H1 (cell line): ENCODE results near the gene PLCB4. TPM values are rescaled to one million over a fixed set of nuclear protein-coding genes. Genes with fewer than 3 reads are reported as not detected.

Experiments used
- CTCF ChIA-PET: fragments of 300-600 bp; sonication (Branson Sonifier 250); formaldehyde crosslinking; loops from one replicate; lab custom pipeline; 2021; ENCODE audit not compliant: partially characterized antibody; lab: Charles Lee
- POLR2A ChIA-PET: fragments of 300-600 bp; sonication (Branson Sonifier 250); formaldehyde crosslinking; loops from one replicate; lab custom pipeline; 2021; ENCODE audit warnings: inconsistent platforms; ENCODE audit not compliant: partially characterized antibody; lab: Charles Lee
- DNase-seq, 2 experiments: peaks; one replicate each; pipeline versions ENCODE4 v3.0.0 to v3.0.0-alpha.2; 2010 to 2022; ENCODE audit warnings: low spot score in 2 of 2, low read depth in 1 of 2, mixed read lengths in 1 of 2
- FAIRE-seq: peaks from 2 replicates; lab custom pipeline; 2011; peaks lifted over from hg19 to GRCh38; lab: Jason Lieb, UNC
- H2AFZ ChIP-seq: 2 replicates; pipeline ENCODE4 v1.8.1; 2012; ENCODE audit warnings: low read length, inconsistent platforms
- H2AK5ac ChIP-seq: 2 replicates; pipeline ENCODE4 v1.6.1; 2013; ENCODE audit warnings: low read depth, low read length
- H2BK120ac ChIP-seq: replicated peaks from 2 replicates; pipeline ENCODE3; 2013; ENCODE audit warnings: low read depth, low read length, inconsistent platforms
- H2BK12ac ChIP-seq: 2 replicates; pipeline ENCODE4 v1.6.1; 2013; ENCODE audit warnings: low read depth, low read length
- H2BK15ac ChIP-seq: 2 replicates; pipeline ENCODE4 v1.6.1; 2013; ENCODE audit warnings: low read length
- H2BK20ac ChIP-seq: 2 replicates; pipeline ENCODE4 v1.6.1; 2013; ENCODE audit warnings: low read length
- H2BK5ac ChIP-seq: 2 replicates; pipeline ENCODE4 v1.6.1; 2013; ENCODE audit warnings: low read depth, low read length
- H3K14ac ChIP-seq: 2 replicates; pipeline ENCODE4 v1.6.1; 2013; ENCODE audit warnings: inconsistent platforms; ENCODE audit not compliant: insufficient read length
- H3K18ac ChIP-seq: 2 replicates; pipeline ENCODE4 v1.6.1; 2013; ENCODE audit warnings: low read length; ENCODE audit errors: extremely low read depth
- H3K23ac ChIP-seq: 2 replicates; pipeline ENCODE4 v1.6.1; 2013; ENCODE audit warnings: inconsistent platforms; ENCODE audit not compliant: insufficient read length
- H3K23me2 ChIP-seq: 2 replicates; pipeline ENCODE4 v1.6.1; 2013; ENCODE audit warnings: low read depth, low read length
- H3K27ac ChIP-seq: 2 replicates; pipeline ENCODE4 v1.6.1; 2011; ENCODE audit warnings: low read depth, low read length, inconsistent platforms
- H3K27me3 ChIP-seq, 4 experiments: replicated peaks in 1 of 4; 1 replicate in 1 of 4; 2 replicates in 3 of 4; pipeline versions ENCODE4 v1.6.1 to v1.8.1; 2011 to 2013; ENCODE audit warnings: low read length in 3 of 4, mild to moderate bottlenecking in 3 of 4, inconsistent platforms in 2 of 4, mixed read lengths in 2 of 4, moderate library complexity in 1 of 4; ENCODE audit not compliant: control insufficient read depth in 3 of 4, insufficient read depth in 3 of 4; ENCODE audit errors: extremely low read depth in 1 of 4
- H3K36me3 ChIP-seq, 4 experiments: 2 replicates each; pipeline versions ENCODE4 v1.6.1 to v1.8.1; 2011 to 2013; ENCODE audit warnings: mild to moderate bottlenecking in 4 of 4, low read length in 3 of 4, moderate library complexity in 2 of 4, control low read depth in 1 of 4, inconsistent platforms in 1 of 4; ENCODE audit not compliant: insufficient read depth in 4 of 4, control insufficient read depth in 2 of 4
- H3K4ac ChIP-seq: replicated peaks from 2 replicates; pipeline ENCODE3; 2013; ENCODE audit warnings: low read length, low read depth, mixed read lengths, inconsistent platforms; ENCODE audit not compliant: insufficient read length
- H3K4me1 ChIP-seq, 4 experiments: replicated peaks in 1 of 4; 1 replicate in 1 of 4; 2 replicates in 3 of 4; pipeline versions ENCODE4 v1.6.1 to v1.8.1; 2011 to 2013; ENCODE audit warnings: low read length in 3 of 4, inconsistent platforms in 2 of 4, mixed read lengths in 1 of 4; ENCODE audit not compliant: insufficient read depth in 4 of 4, control insufficient read depth in 3 of 4
- H3K4me2 ChIP-seq, 2 experiments: 2 replicates each; pipeline versions ENCODE4 v1.6.1 to v1.8.1; 2011 to 2013; ENCODE audit warnings: low read depth in 2 of 2, low read length in 2 of 2, control low read depth in 1 of 2, inconsistent platforms in 1 of 2, mild to moderate bottlenecking in 1 of 2; ENCODE audit not compliant: insufficient read depth in 1 of 2
- H3K4me3 ChIP-seq, 4 experiments: fragments of 200-600, 300-600 bp in 1 of 4; sonication (generic), shearing (Covaris generic), sonication (Bioruptor Twin) in 1 of 4; 2 replicates each; pipeline versions ENCODE4 v1.5.1 to v1.8.1; 2011 to 2016; ENCODE audit warnings: low read length in 4 of 4, low read depth in 3 of 4, control low read depth in 2 of 4, inconsistent platforms in 2 of 4, mild to moderate bottlenecking in 2 of 4, mixed read lengths in 1 of 4, moderate library complexity in 1 of 4; ENCODE audit not compliant: insufficient read depth in 2 of 4; ENCODE audit errors: extremely low read depth in 1 of 4
- H3K56ac ChIP-seq: replicated peaks from 2 replicates; pipeline ENCODE3; 2013; ENCODE audit warnings: low read depth, mild to moderate bottlenecking, mixed read lengths, low read length, inconsistent platforms; ENCODE audit not compliant: insufficient read length
- H3K79me1 ChIP-seq: 2 replicates; pipeline ENCODE4 v1.6.1; 2013; ENCODE audit warnings: low read depth, low read length, control low read depth
- H3K79me2 ChIP-seq, 2 experiments: 2 replicates each; pipeline versions ENCODE4 v1.6.1 to v1.8.1; 2012 to 2013; ENCODE audit warnings: low read length in 2 of 2, mild to moderate bottlenecking in 2 of 2, inconsistent platforms in 1 of 2; ENCODE audit not compliant: insufficient read depth in 2 of 2, control insufficient read depth in 1 of 2
- H3K9ac ChIP-seq, 4 experiments: replicated peaks in 1 of 4; 1 replicate in 1 of 4; 2 replicates in 3 of 4; pipeline versions ENCODE4 v1.6.1 to v1.8.1; 2011 to 2013; ENCODE audit warnings: low read depth in 3 of 4, low read length in 3 of 4, control low read depth in 2 of 4, mild to moderate bottlenecking in 2 of 4, moderate library complexity in 2 of 4, inconsistent platforms in 1 of 4; ENCODE audit errors: extremely low read depth in 1 of 4
- H3K9me3 ChIP-seq, 2 experiments: 2 replicates each; pipeline versions ENCODE4 v1.6.1 to v1.8.1; 2012 to 2013; ENCODE audit warnings: mild to moderate bottlenecking in 2 of 2, moderate library complexity in 2 of 2, control low read depth in 1 of 2, inconsistent platforms in 1 of 2, low read depth in 1 of 2, low read length in 1 of 2, mixed read lengths in 1 of 2; ENCODE audit not compliant: insufficient read depth in 2 of 2
- H4K20me1 ChIP-seq, 2 experiments: replicated peaks in 1 of 2; 2 replicates each; pipeline versions ENCODE3 to v1.8.1; 2011 to 2013; ENCODE audit warnings: inconsistent platforms in 2 of 2, low read length in 2 of 2, mild to moderate bottlenecking in 1 of 2; ENCODE audit not compliant: insufficient read depth in 2 of 2, control insufficient read depth in 1 of 2
- H4K5ac ChIP-seq: 2 replicates; pipeline ENCODE4 v1.6.1; 2013; ENCODE audit warnings: low read length, low read depth, mixed read lengths, inconsistent platforms; ENCODE audit not compliant: insufficient read length
- H4K8ac ChIP-seq: 2 replicates; pipeline ENCODE4 v1.8.0; 2013; ENCODE audit warnings: mild to moderate bottlenecking, moderate library complexity, low read length, inconsistent platforms; ENCODE audit not compliant: insufficient read depth; ENCODE audit errors: extremely low read depth
- H4K91ac ChIP-seq: replicated peaks from 2 replicates; pipeline ENCODE3; 2013; ENCODE audit warnings: low read length, mixed read lengths, inconsistent platforms; ENCODE audit not compliant: insufficient read length
- CBX5 ChIP-seq: fragments of 300-800, 300-1000 bp; sonication (generic); IDR thresholded peaks from 2 replicates; pipeline ENCODE4 v1.7.1; 2016; ENCODE audit warnings: antibody characterized with exemption, low read length, low read depth
- NANOG ChIP-seq: IDR thresholded peaks from 2 replicates; pipeline ENCODE4 v1.6.1; 2011; ENCODE audit warnings: low read length, low read depth, mild to moderate bottlenecking, inconsistent platforms; ENCODE audit not compliant: insufficient read depth, poor library complexity, severe bottlenecking
- PHF8 ChIP-seq: fragments of 200-600 bp; sonication (generic); conservative IDR thresholded peaks from 2 replicates; pipeline ENCODE4 v1.7.1; 2012; ENCODE audit warnings: low read depth, mild to moderate bottlenecking, inconsistent platforms, low read length, moderate library complexity
- WGBS, 2 experiments: shearing (Covaris generic) in 1 of 2; methylation state at CpG; one replicate each; pipeline versions ENCODE4 v1.1.6 to v1.1.7; 2013 to 2015; ENCODE audit warnings: low lambda C conversion rate in 2 of 2, mixed read lengths in 2 of 2, inconsistent platforms in 1 of 2, low coverage in 1 of 2, missing lambda C conversion rate in 1 of 2; ENCODE audit not compliant: insufficient replicate concordance in 2 of 2, insufficient coverage in 1 of 2, insufficient read length in 1 of 2; ENCODE audit errors: extremely low coverage in 1 of 2, missing lambda C conversion rate in 1 of 2; 5-methylcytosine and 5-hydroxymethylcytosine counted together
- polyA plus RNA-seq, 7 experiments: library from polyadenylated mRNA; depleted of rRNA in 3 of 7; stranded (reverse) in 5 of 7; unstranded in 2 of 7; fragments of >200 nt in 5 of 7; fragments of 200-250 nt in 2 of 7; gene quantifications; 1 replicate in 5 of 7; 2 replicates in 1 of 7; 4 replicates in 1 of 7; pipeline versions ENCODE4 v1.2.1 to v1.2.3, GENCODE V29; 2011 to 2013; ENCODE audit warnings: missing spikeins in 2 of 7, mixed read lengths in 2 of 7
- total RNA-seq: library from RNA; stranded (reverse); fragmentation: NEBNext Ultra II Directional; extraction: Animal tissue kit (Norgen Biotek cat#: 25700); gene quantifications from 2 replicates; pipeline ENCODE4 v1.2.1, GENCODE V29; 2021
- TF ChIP-seq, protein P1 (sequence below): IDR thresholded peaks from 2 replicates; pipeline ENCODE4 v1.6.1; 2012; ENCODE audit warnings: inconsistent platforms

The PLCB4 gene
- total and polyA plus RNA-seq, 2 of the 8 experiments (the other 6 are each of a cell fraction or from before 2014, with no cell fraction given), result 3.2 to 14.1 TPM

DNA sequence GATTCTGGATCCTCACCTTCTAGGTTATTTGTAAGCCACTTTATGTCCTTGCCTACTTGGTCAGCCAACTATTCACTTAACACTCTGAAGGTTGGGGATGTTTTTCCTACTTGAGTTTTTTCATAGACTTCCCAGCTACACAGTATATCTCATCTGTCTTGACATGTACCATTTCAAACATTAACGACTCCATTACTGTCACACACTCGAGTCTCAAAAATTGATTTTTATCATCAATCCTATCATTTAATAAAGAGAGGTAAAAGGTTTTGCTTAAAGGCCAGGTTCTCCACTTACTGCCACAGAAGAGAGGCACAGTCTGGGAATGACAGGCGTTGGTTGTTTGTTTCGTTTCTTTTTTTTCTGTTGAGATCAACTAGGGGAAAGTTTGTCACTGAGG is 407.3 kb downstream of the PLCB4 start:
- Histone ChIP-seq H4K5ac (no peak overlapping the region), H4K91ac (no peak overlapping the region), H3K4me3 (no peak overlapping the region), H3K4me1 (no peaks in the 10 kb centered on the region), H3K23me2 (no peaks in the 10 kb centered on the region), H3K4ac (no peak overlapping the region), H2AK5ac (no peak overlapping the region), H3K36me3 (no peaks in the 10 kb centered on the region), H3K79me2 (no peaks in the 10 kb centered on the region), H2BK120ac (no peak overlapping the region), H3K18ac (no peak overlapping the region)
- 81% methylated on average over 4 of the region's 4 CpGs; no CpG with 5 or more reads in 1 of the 2 experiments for WGBS, 2 experiments
- POLR2A ChIA-PET, result no interaction called here
- no peak for TF ChIP-seq NANOG
- TF ChIP-seq, protein P1, sequence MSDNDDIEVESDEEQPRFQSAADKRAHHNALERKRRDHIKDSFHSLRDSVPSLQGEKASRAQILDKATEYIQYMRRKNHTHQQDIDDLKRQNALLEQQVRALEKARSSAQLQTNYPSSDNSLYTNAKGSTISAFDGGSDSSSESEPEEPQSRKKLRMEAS, result no peak
- TF ChIP-seq CBX5, result no peak
- TF ChIP-seq PHF8, result no peak
- TF ChIP-seq, all 59 proteins: peak for 0
- H2BK12ac ChIP-seq, result no peak overlapping the region
- no peaks in the 10 kb centered on the region for H3K27me3 ChIP-seq
- DNase-seq (no peak), FAIRE-seq (no peak)
- no peak overlapping the region for H2BK20ac ChIP-seq
- no peak overlapping the region for H2BK15ac ChIP-seq
- H3K9ac ChIP-seq, result no peak overlapping the region
- no peaks in the 10 kb centered on the region for H4K20me1 ChIP-seq
- no peaks in the 10 kb centered on the region for H3K9me3 ChIP-seq
- no peak overlapping the region for H3K27ac ChIP-seq
- H4K8ac ChIP-seq, result no peak overlapping the region
- no peak overlapping the region for H3K56ac ChIP-seq
- CTCF ChIA-PET, result interaction anchor here (0.6 to 3.9 kb wide), 7 partner anchors 8 to 409 kb away, joined by 3 to 24 read pairs (median 5); no protein-coding TSS in a partner anchor
- no peak overlapping the region for H3K14ac ChIP-seq
- H2BK5ac ChIP-seq, result no peak overlapping the region
- H3K79me1 ChIP-seq, result no peaks in the 10 kb centered on the region
- no peak overlapping the region for H3K23ac ChIP-seq
- H2AFZ ChIP-seq, result no peak overlapping the region
- H3K4me2 ChIP-seq, result no peak overlapping the region
